M059J (cell line): Measurements from ENCODE around the gene PEPD. TPM values are rescaled to one million over a fixed set of nuclear protein-coding genes. Genes with fewer than 3 reads are reported as not detected.

Experiments
- DNase-seq: peaks from one replicate; pipeline ENCODE4 v3.0.0-alpha.2; 2012; ENCODE audit warnings: low read depth
- total RNA-seq: library from RNA; depleted of rRNA; stranded (reverse); fragments of >200 nt; shearing (Covaris generic); gene quantifications from 2 replicates; pipeline ENCODE4 v1.2.3, GENCODE V29; 2014

Gene PEPD
- total RNA-seq, 1 experiment from 2014 or later, result 84.5 TPM

DNA sequence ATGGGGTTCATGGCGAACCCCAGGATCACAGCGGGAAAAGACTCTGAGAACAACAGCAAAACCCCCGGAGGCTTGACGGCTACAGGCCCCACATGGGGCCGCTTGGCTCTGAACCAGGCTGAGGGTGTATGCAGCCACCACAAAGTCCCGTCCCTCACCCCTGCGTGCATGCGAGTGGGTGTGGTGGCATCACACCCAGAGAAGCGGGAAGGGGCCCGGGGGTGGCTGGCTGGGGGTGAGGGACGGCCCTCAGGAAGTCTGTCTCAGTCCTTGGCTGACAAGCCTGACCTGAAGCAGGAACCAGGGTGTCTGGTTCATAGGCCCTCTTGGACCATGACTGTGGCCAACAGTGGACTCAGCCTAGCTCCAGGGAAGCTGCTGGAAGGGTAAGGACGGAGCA is 113.9 kb downstream of the PEPD start:
- no peak for DNase-seq

GRCh38 chr19:33407140-33407551 is 114.4 kb downstream of the PEPD start:
- DNase-seq, result no peak

DNA sequence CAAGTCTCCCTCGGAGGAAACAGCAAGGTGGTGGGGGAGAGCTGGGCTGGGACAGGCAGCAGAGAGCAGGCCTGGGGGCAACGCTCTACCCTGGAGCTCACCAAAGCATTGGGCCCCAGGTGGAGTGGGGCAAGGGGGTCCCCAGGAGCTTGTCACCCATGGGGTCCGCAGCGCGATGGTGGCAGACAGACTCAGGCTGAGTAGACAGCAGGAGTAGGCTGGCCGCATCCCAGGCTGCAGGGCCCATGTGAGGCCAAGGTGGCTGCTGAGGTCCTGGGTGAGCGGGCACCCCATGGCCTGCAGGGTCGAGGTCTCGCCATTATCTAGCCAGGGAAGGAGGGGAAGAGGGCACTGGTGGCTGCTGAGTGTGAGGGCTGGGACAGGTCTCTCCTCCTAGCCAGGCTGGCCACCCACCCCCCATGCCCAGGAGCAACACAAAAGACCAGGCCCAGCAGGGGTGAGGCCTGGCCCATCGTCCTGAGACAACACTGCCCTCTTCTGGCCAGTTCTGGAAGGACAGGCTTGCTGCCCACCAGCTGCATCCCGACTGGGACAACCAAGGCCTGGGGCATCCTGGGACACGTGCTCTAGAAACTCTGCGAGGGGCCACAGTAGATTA is 115.0 kb downstream of the PEPD start:
- peak; percentile 35 for DNase-seq

GRCh38 chr19:33405553-33406461 is 115.8 kb downstream of the PEPD start:
- DNase-seq, result no peak

GRCh38 chr19:33405254-33405552 is 116.4 kb downstream of the PEPD start:
- no peak for DNase-seq

- no peak for DNase-seq
These were observed 116.9 kb downstream of the PEPD start for GRCh38 chr19:33404506-33405253.

DNA sequence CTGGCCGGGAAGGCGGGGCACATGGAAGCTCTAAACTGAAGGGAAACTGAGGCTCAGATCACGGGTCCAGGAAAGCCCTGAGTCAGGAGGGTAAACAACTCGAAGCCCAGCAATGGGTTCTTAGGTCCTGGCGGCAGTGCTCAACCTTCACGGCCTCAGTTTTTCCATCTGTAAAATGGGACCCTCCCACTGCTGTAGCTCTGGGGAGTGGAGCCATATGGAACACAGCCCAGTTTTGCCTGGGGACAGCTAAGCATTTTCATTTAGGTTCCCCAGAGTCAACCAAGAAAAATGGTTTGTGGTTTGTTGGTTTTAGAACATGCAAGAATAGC is 117.7 kb downstream of the PEPD start:
- no peak for DNase-seq

DNA sequence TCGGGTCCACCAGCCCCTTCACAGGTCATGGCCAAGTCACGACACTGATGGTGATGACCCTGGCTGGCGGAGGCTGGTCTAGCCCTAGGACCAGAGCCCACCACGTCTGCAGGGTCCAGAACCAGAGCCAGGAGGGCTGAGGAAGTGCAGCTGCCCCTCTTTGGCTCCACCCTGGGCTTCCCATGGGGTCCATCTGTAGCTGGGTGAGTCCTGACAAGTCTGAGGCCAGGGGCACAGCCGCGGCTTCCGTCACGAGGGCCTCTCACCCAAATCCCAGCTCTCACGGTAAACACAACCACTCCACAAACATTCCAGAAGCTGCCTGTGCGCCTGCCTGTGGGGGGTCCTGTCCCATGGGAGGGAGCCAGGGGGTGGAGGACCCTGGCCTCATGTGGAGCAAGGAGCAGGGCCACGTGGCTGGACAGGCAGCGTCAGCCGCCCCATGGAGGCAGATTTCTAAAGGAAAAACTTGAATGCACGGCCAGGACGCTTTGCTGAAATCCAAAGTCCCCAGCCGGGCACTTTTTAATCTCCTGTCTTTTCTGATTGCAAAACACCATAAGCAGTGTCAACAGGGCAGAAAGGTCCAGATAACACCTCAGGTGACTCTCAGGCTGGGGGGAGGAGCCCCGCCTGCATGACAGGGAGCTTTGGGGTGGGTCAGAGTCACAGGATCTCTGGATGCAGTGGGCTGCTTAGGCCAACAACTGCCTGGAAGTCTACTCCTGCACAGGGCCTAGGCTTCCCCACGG is 118.2 kb downstream of the PEPD start:
- no peak for DNase-seq

GRCh38 chr19:33402421-33403220 is 119.0 kb downstream of the PEPD start:
- DNase-seq, result no peak

- DNase-seq, result no peak
These were observed 119.7 kb downstream of the PEPD start for GRCh38 chr19:33401683-33402420.

- no peak for DNase-seq
These were observed 120.5 kb downstream of the PEPD start for GRCh38 chr19:33400856-33401682.

- DNase-seq, result no peak
These were observed 121.6 kb downstream of the PEPD start for GRCh38 chr19:33399745-33400681.

DNA sequence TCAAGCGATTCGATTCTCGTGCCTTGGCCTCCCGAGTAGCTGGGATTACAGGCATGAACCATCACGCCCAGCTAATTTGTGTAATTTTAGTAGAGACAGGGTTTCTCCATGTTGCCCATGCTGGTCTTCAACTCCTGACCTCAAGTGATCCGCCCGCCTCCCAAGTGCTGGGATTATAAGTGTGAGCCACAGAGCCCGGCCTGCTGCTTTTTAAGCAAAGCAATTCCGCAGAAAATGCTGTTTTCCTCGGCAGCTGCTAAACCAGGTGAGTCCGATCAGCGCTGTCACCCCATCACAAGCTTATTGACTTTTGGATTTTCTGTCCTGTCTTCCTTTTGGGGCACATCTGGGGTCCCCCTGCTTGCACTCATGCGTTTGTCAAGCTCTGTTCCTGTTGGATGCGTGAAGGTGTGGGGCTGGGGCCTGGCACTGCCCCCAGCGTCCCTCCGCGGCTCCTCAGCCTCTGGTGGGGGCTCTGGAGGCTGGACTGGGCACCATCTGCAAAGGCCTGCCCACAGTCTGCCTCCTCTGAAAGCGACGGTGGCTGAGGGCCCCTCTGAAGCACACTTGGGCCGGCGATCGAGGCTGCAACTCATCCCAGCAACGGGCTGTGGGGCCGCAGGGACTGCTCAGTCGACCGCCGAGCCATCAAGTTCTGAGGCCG is 122.4 kb downstream of the PEPD start:
- no peak for DNase-seq

DNA sequence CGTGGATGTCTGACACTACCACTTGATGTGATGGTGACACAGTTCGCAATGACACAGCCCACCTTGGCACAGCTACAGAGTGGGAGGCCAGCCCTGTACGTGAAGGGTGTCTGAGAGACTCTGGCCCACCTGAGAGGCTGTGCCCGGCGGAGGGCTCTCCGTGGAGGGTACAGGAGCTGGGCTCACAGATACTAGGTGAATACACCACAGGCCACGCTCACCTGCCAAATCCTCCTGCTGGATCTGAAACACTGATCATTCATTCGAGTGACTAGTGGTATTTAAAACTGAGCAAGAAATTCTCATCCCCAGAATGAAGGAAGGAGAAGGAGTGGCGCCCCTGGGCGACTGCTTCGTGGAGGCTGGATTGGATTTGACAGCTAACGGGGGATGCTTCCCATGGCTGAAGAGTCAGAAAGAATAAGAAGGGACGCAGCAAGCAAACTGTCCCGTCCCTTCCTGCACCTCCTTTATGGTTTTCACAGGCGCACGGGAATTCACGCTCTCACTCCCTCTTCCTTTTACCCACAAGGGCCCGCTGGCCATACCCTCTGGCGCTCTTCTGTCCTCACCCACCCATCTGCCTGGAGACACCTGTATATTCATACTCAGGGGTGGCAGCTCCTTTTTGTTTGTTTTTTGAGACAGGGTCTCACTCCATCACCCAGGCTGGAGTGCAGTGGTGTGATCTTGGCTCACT is 123.1 kb downstream of the PEPD start:
- no peak for DNase-seq

GRCh38 chr19:33397536-33398360 is 123.8 kb downstream of the PEPD start:
- no peak for DNase-seq
